Neuronal stem cell (in vitro differentiated cells): ENCODE measurements around the gene PLXNA4.

Source experiments
- DNase-seq: peaks from one replicate; pipeline ENCODE4 v3.0.0-alpha.2; 2013; ENCODE audit warnings: low spot score
- H2AFZ ChIP-seq: one replicate; pipeline ENCODE4 v1.6.1; 2013; ENCODE audit warnings: mild to moderate bottlenecking, low read length, inconsistent platforms
- H2AK5ac ChIP-seq: 2 replicates; pipeline ENCODE4 v1.6.1; 2013; ENCODE audit warnings: low read depth, mild to moderate bottlenecking, inconsistent platforms, low read length, moderate library complexity, mixed read lengths
- H2BK120ac ChIP-seq: 2 replicates; pipeline ENCODE4 v1.6.1; 2013; ENCODE audit warnings: low read depth, mild to moderate bottlenecking, inconsistent platforms, low read length, moderate library complexity, mixed read lengths
- H2BK12ac ChIP-seq: one replicate; pipeline ENCODE4 v1.6.1; 2013; ENCODE audit warnings: low read length, inconsistent platforms
- H2BK15ac ChIP-seq: 2 replicates; pipeline ENCODE4 v1.6.1; 2013; ENCODE audit warnings: mild to moderate bottlenecking, low read length, inconsistent platforms, mixed read lengths
- H2BK5ac ChIP-seq: one replicate; pipeline ENCODE4 v1.6.1; 2013; ENCODE audit warnings: inconsistent platforms, mild to moderate bottlenecking, low read length, moderate library complexity
- H3K14ac ChIP-seq: one replicate; pipeline ENCODE4 v1.6.1; 2013; ENCODE audit warnings: low read length, inconsistent platforms
- H3K18ac ChIP-seq: 2 replicates; pipeline ENCODE4 v1.6.1; 2013; ENCODE audit warnings: low read length, inconsistent platforms
- H3K23ac ChIP-seq: 2 replicates; pipeline ENCODE4 v1.6.1; 2013; ENCODE audit warnings: low read depth, mild to moderate bottlenecking, mixed read lengths, low read length, inconsistent platforms; ENCODE audit not compliant: poor library complexity
- H3K27ac ChIP-seq: replicated peaks from 3 replicates; pipeline ENCODE4 v1.5.1; 2013; ENCODE audit warnings: low read length, inconsistent platforms
- H3K27me3 ChIP-seq, 3 experiments: 2 replicates each; pipeline ENCODE4 v1.6.1; 2013; ENCODE audit warnings: low read length in 3 of 3, mild to moderate bottlenecking in 2 of 3, inconsistent platforms in 1 of 3, low read depth in 1 of 3, mixed read lengths in 1 of 3, moderate library complexity in 1 of 3; ENCODE audit not compliant: control insufficient read depth in 3 of 3, insufficient read depth in 3 of 3
- H3K36me3 ChIP-seq, 2 donors: replicated peaks in 1 of 2; 2 replicates each; pipeline ENCODE4 v1.6.1; 2013; ENCODE audit warnings: low read length in 2 of 2; ENCODE audit not compliant: control insufficient read depth in 2 of 2, insufficient read depth in 2 of 2
- H3K4ac ChIP-seq: 2 replicates; pipeline ENCODE4 v1.6.1; 2013; ENCODE audit warnings: inconsistent platforms, mild to moderate bottlenecking, low read length, moderate library complexity
- H3K4me1 ChIP-seq, 2 donors: 1 replicate in 1 of 2; 2 replicates in 1 of 2; pipeline ENCODE4 v1.6.1; 2013; ENCODE audit warnings: low read length in 2 of 2, low read depth in 1 of 2; ENCODE audit not compliant: control insufficient read depth in 2 of 2, insufficient read depth in 1 of 2
- H3K4me2 ChIP-seq: one replicate; pipeline ENCODE4 v1.6.1; 2013; ENCODE audit warnings: mild to moderate bottlenecking, low read length, inconsistent platforms; ENCODE audit not compliant: insufficient read depth, poor library complexity, severe bottlenecking
- H3K4me3 ChIP-seq, 2 donors: 2 replicates each; pipeline ENCODE4 v1.5.1; 2013; ENCODE audit warnings: low read length in 2 of 2, mild to moderate bottlenecking in 2 of 2, inconsistent platforms in 1 of 2, moderate library complexity in 1 of 2
- H3K79me1 ChIP-seq: one replicate; pipeline ENCODE4 v1.6.1; 2013; ENCODE audit warnings: low read depth, mild to moderate bottlenecking, inconsistent platforms, low read length, moderate library complexity
- H3K9ac ChIP-seq: one replicate; pipeline ENCODE4 v1.6.1; 2013; ENCODE audit warnings: mild to moderate bottlenecking, low read depth, low read length, inconsistent platforms; ENCODE audit not compliant: poor library complexity
- H3K9me3 ChIP-seq, 2 donors: replicated peaks in 1 of 2; 2 replicates each; pipeline versions ENCODE3 to v1.6.1; 2013; ENCODE audit warnings: low read length in 2 of 2, mild to moderate bottlenecking in 2 of 2, inconsistent platforms in 1 of 2, low read depth in 1 of 2, mixed read lengths in 1 of 2, moderate library complexity in 1 of 2; ENCODE audit not compliant: control insufficient read depth in 2 of 2, insufficient read depth in 1 of 2
- H4K8ac ChIP-seq: one replicate; pipeline ENCODE4 v1.6.1; 2013; ENCODE audit warnings: low read depth, mild to moderate bottlenecking, inconsistent platforms, low read length, moderate library complexity
- H4K91ac ChIP-seq: one replicate; pipeline ENCODE4 v1.6.1; 2013; ENCODE audit warnings: low read length, low read depth, mild to moderate bottlenecking, inconsistent platforms; ENCODE audit not compliant: poor library complexity
- WGBS, 2 donors: extraction: QIAGEN DNeasy Blood & Tissue Kit; methylation state at CpG; one replicate each; pipeline ENCODE4 v1.1.7; 2013; ENCODE audit warnings: missing lambda C conversion rate in 2 of 2, mixed read lengths in 1 of 2; ENCODE audit not compliant: insufficient read length in 2 of 2, insufficient replicate concordance in 1 of 2; ENCODE audit errors: extremely low coverage in 2 of 2; 5-methylcytosine and 5-hydroxymethylcytosine counted together

PLXNA4 gene

GRCh38 chr7:132488634-132489302, 87.5 kb downstream of the PLXNA4 start:
- Histone ChIP-seq H3K9me3 (peaks cover 0 to 2% of the 10 kb centered on the region in 2 donors), H2BK15ac (no peak overlapping the region), H2AK5ac (no peak overlapping the region), H2BK12ac (no peak overlapping the region), H2BK5ac (no peak overlapping the region), H3K27me3 (no peaks in the 10 kb centered on the region), H3K36me3 (no peaks in the 10 kb centered on the region), H3K27ac (no peak overlapping the region), H3K18ac (no peak overlapping the region), H4K91ac (no peak overlapping the region), H3K4me2 (no peak overlapping the region), H3K23ac (peak overlapping the region; percentile 19), H3K4me1 (peaks cover 0 to 6% of the 10 kb centered on the region in 2 donors), H3K4me3 (no peak overlapping the region), H2AFZ (no peak overlapping the region), H3K9ac (no peak overlapping the region), H2BK120ac (no peak overlapping the region), H3K14ac (no peak overlapping the region), H3K4ac (no peak overlapping the region), H3K79me1 (no peaks in the 10 kb centered on the region), H4K8ac (no peak overlapping the region)
- no peak for DNase-seq
- WGBS, 2 donors, result no CpG with 5 or more reads among the region's 6 CpGs

DNA sequence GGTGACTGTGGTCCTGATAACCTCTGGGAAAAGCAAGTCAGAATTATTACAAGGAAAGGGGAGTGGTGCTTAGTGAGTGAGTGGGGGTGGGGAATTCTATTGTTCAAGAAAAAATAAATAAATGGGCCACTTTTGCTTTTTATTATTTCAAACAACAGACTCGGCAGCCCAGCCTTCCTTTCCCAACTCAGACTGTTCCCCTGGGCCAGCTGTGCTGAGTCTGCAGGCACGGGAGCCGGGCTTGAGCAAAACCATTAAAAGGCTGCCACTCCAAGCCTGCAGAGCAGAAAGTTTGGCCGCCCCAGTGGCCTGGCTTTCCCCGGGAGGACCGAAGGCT, 90.0 kb downstream of the PLXNA4 start:
- Histone ChIP-seq H2AK5ac (no peak overlapping the region), H2BK12ac (no peak overlapping the region), H3K14ac (no peak overlapping the region), H3K27ac (no peak overlapping the region), H3K4me1 (peaks cover 0 to 2% of the 10 kb centered on the region in 2 donors), H2BK15ac (no peak overlapping the region), H3K9me3 (peaks cover 0 to 2% of the 10 kb centered on the region in 2 donors), H3K36me3 (no peaks in the 10 kb centered on the region), H3K27me3 (no peaks in the 10 kb centered on the region), H3K79me1 (no peaks in the 10 kb centered on the region), H2AFZ (no peak overlapping the region), H2BK5ac (no peak overlapping the region), H3K4ac (no peak overlapping the region), H4K8ac (no peak overlapping the region), H4K91ac (no peak overlapping the region), H3K18ac (no peak overlapping the region), H3K4me3 (no peak overlapping the region), H3K4me2 (no peak overlapping the region), H2BK120ac (no peak overlapping the region), H3K23ac (no peak overlapping the region), H3K9ac (no peak overlapping the region)
- WGBS, 2 donors, result no CpG with 5 or more reads among the region's 6 CpGs
- DNase-seq, result no peak

GRCh38 chr7:132485600-132486273, 90.5 kb downstream of the PLXNA4 start:
- H3K4me2 ChIP-seq, result no peak overlapping the region
- WGBS, 2 donors, result no CpG with 5 or more reads among the region's 9 CpGs

DNA sequence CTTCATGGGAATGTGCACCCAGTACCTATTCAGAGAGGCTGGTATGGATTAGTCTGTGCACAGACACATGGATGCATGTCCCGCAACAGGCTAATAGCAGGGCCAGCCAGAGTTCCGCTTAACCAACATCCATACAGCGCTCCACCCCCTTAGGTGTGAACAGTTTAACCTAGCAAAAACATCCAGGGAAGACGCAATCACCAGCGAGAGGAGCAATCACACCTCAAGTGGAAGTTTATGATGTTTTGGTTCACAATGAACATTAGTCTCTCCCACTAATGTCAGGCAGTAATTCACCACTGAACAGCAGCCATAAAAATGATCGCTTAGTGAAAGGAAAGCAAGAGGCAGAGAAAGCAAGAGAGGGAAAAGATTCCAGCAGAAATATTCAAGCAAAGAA, 91.1 kb downstream of the PLXNA4 start:
- Histone ChIP-seq H3K79me1 (no peaks in the 10 kb centered on the region), H2BK120ac (no peak overlapping the region), H3K27ac (no peak overlapping the region), H3K4me1 (peaks cover 0 to 2% of the 10 kb centered on the region in 2 donors), H3K36me3 (no peaks in the 10 kb centered on the region), H4K91ac (no peak overlapping the region), H3K18ac (no peak overlapping the region), H2BK5ac (no peak overlapping the region), H2BK15ac (no peak overlapping the region), H3K27me3 (no peaks in the 10 kb centered on the region), H3K9me3 (peaks cover 0 to 2% of the 10 kb centered on the region in 2 donors), H3K4me3 (no peak overlapping the region), H3K4ac (no peak overlapping the region), H3K23ac (no peak overlapping the region), H3K4me2 (no peak overlapping the region), H2AK5ac (no peak overlapping the region), H4K8ac (no peak overlapping the region), H2BK12ac (no peak overlapping the region), H3K9ac (no peak overlapping the region), H3K14ac (no peak overlapping the region), H2AFZ (no peak overlapping the region)
- no peak for DNase-seq
- no CpG with 5 or more reads among the region's 6 CpGs for WGBS, 2 donors

More at GRCh38 chr7:132485600-132486273, 90.5 kb downstream of the PLXNA4 start:
- Histone ChIP-seq H2BK15ac (no peak overlapping the region), H2BK12ac (no peak overlapping the region), H4K8ac (no peak overlapping the region), H3K4me3 (no peak overlapping the region), H3K27ac (no peak overlapping the region), H3K4ac (no peak overlapping the region), H3K9me3 (peaks cover 0 to 2% of the 10 kb centered on the region in 2 donors), H3K9ac (no peak overlapping the region), H3K79me1 (no peaks in the 10 kb centered on the region), H3K18ac (no peak overlapping the region), H4K91ac (no peak overlapping the region), H3K27me3 (no peaks in the 10 kb centered on the region), H2AK5ac (no peak overlapping the region), H3K23ac (no peak overlapping the region), H2BK5ac (no peak overlapping the region), H3K4me1 (peaks cover 0 to 2% of the 10 kb centered on the region in 2 donors), H3K14ac (no peak overlapping the region), H3K36me3 (no peaks in the 10 kb centered on the region), H2AFZ (no peak overlapping the region), H2BK120ac (no peak overlapping the region)
- DNase-seq, result no peak
